T-helper 2 cell (primary cell): ENCODE measurements around the gene MAP2K5.

ENCODE experiments used
- DNase-seq, 5 experiments: peaks; one replicate each; pipeline versions ENCODE4 v3.0.0 to v3.0.0-alpha.2; 2012 to 2022
- total RNA-seq, 2 donors: gene quantifications; one replicate each; lab custom pipeline; 2026; lab: John Stamatoyannopoulos, UW

The MAP2K5 gene
- 9.4 to 11.2 reads per million in 2 donors for total RNA-seq

DNA sequence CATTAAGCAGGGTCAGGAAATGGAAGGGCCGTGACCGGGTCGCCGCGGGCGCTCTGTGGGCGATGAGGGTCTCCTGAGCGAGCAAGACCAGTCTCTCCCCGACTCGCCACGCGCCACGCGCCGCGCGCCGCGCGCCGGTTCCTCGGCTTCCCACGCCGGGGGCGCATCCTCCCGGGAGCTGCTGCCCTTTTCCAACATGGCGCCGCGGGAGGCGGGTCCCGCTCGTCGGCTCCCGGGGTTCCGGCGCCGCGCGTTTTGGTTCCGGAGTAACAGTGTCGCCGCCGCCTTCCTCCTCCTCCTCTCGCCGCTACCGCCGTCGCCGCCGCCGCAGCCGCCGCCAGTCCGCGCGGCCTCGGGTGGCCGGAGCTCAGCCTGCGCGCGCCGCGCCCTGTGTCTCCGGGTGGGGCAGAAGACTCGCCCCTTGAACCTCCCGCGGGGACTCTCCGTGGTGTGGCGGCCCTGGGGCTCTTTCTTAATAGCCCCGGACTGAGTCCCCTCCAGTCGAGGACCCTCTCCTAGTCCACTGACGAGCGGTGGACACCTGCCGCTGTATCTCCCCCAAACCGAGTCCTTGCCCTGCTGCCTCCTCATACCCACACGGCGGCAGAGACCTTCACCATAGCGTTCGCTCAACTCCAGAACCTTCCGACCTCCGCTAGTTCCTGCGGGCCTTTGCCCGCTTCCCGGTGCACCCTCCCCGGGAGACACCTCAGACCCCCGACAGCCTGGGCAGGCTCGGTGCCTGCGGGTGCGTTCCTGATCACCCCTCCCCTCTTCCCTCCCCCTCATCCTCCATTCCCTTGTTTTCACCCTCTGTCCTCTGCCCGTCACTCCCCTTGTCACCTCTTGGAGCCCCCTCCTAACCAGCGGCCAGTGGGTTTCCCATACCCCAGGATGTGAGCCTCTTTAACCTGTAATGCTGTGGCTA, at the start of gene MAP2K5:
TSS of gene MAP2K5 (plus strand) at position 284 of the 928 bp plus-strand sequence. CDS start at position 917, 633 bp downstream.
- DNase-seq, result peak; percentile 67 to 86 (median 74)

DNA sequence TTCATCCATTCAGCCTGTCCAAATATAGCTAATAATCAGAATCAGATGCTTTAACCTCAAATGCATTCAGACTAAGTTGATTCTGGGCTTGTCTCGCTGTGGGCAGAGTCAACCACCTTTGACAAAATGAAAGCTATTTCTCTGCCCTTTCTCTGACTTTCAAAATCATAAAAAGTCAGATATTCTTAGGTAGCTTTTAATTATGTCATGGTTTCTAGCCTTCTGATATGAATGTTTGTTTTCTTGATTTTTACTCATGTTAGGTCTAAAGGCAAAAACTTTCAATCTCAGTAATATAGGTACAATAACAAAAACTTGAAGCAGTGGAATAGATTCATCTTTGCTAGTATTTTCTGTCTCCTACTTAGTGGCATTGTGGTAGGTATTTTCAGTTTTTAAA, 46.9 kb upstream of the MAP2K5 start:
- DNase-seq, result no peak

DNA sequence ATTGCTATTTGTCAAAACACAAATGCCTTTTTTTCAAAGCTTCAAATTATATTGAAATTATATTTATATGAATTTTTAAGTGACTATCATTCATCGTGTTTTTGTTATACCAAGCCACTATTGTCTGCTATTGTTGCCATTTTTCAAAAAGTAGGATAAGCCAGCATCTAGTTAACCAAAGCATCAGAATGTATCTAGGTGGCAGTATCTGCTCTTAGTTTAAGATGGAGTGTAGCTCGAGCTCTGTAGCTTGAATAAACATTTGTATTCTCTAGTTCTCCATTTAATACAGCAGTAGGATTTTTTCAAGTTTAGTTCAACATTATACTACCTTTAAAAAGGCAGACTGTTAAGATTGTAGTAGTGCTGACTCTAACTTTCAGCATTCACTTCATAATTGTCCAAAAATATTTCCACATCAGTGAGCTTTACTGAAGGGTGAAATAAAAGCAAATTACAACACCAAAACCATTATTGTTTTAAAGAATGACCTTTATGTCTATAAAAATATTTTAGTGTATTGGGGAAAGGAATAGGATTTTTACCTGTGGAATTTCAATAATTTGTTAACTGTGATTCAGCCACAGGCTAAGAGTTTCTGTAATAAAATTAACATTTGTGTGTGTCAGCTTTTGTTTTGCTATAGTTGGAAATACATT, 41.2 kb upstream of the MAP2K5 start:
- peak in 1 of 5 experiments; percentile 25 for DNase-seq

GRCh38 chr15:67501836-67502461, 40.6 kb upstream of the MAP2K5 start:
- DNase-seq, result no peak

DNA sequence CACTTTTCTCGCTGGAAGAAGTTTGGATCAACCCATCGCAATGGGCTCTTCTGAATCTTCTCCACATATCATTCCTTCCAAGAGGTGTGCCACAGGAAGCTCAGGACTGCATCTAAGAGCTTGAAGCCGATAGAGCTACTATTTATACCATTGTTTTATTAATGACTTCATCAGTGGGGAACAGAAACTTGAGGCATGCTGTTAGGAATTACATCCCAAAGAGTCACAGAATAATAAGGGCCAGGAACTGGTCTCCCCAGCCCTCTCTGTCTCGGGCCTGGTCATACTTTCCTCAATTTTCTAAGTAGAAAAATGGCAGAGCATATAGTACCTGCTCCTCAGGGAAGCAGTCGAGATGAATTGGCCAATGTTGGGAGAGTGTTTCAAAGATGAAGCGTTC, 38.4 kb upstream of the MAP2K5 start:
- no peak for DNase-seq

DNA sequence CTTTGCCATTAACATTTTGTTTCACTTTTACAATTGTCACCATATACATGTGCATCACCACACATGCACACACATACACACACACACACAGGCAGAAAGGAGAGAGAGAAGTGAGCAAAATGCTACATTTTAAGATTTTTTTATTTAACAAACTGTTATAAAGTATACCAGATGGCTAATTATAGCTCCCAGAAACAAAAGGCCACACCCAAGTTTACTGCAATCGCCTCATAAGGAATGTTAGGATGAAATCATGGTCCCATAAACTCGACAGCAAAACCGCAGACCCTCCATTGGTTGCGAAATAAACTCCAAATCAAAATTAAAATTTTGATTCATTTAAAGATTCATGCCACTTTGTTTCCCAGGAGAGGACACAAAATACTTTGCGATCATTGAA, 37.7 kb upstream of the MAP2K5 start:
- no peak for DNase-seq

DNA sequence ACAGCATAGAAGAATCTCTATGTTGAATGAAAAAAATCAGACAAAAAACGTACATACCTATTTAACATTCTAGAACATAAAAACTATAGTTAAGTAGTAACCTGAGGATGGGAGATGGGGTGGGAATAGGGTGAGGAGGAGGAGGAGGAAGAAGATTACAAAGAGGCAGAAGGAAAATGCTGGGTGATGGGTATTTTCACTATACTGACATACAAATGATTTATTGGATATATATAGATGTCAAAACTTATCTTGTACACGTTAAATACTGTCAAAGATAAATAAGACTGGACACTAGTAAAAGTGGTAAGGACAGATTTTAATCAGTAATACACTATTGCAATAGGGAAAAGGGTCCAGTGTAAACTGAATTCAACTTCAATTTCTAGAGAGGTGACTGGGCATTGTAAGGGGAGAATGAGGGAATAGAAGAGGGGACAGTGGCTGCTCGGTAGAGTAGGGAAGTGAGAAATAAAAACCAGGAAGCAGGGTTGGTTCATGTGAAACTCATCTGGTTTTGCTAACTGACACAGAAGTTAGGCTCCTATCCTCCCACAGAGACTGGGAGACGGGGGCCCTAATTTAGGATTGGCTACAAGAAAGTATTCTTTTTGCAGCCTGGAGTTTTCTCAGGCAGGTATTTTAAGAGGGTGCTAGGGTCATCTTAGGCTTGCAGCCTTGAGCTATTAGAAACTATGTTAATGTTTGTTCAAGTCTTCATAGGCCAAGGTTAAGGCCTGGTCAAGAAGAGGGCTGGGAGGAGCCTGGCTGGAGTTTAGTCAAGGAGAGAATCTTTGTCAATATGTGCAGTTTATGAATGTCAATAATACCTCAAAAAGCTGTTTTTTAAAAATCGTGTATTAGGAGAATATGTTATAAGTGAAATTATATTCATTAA, 36.6 kb upstream of the MAP2K5 start:
- no peak for DNase-seq

- DNase-seq, result no peak
These were observed 35.4 kb upstream of the MAP2K5 start for GRCh38 chr15:67506775-67507747.

DNA sequence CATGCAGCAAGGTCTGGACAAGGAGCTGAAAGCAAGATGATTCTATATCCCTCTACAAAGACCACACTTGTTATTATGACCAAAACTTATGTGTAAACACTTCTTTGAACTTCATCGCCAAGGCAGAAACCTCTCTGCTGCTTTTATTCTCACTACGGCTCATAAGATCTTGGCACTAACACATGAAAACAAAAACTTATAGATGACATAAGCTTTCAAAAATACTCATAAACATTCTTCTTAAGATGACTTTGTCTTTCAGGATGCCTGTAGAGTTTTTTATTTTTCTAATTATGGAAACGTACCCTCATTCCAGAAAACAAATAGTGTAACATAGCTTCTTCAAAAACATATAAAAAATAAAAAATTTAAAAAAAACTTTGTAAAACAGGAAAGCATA, 34.1 kb upstream of the MAP2K5 start:
- no peak for DNase-seq

DNA sequence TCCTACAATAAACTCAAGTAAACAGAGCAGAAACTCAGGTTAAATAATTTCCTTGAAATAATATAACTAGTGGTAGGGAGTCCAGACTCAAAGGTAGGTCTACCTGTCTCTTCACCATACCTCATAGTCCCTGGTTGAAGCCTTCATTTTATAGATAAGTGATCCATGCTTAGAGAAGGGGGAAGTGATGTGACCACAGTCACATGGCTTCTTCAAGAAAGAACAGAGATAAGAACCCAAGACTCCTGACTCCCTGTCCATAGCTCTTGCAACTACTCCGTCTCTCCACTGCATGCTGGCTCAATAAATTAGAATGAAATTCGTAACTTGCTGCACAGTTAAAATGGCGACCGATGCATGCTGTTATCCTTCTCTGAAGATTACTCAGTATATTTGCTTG, 32.6 kb upstream of the MAP2K5 start:
- no peak for DNase-seq

DNA sequence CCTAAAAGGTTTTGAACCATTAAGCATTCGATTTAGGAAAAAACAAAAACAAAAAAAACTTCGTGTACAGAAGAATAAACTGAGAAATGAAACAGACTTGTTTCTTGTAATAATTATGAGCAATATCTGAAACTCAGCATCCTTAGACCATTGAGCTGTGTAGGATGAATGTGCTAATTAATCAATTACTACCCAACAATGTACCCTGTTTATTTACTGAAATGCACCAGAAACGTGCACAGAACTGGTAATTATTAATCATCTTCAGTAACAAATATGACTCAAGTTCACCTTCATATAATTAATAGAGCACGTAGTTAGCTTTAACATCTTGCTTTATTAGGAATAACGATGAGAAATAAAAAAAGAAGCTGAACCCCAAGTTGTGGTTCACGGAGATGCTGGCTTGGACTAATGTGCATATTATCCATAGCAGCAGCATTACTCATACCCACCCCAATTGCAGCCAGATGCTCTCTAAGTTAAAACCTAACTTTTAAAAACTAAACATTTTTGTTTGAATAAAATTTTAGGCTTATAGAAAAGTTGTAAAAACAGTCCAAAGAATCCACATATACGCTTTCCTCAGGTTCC, 31.8 kb upstream of the MAP2K5 start:
- no peak for DNase-seq

GRCh38 chr15:67511606-67512005, 30.9 kb upstream of the MAP2K5 start:
- DNase-seq, result no peak

DNA sequence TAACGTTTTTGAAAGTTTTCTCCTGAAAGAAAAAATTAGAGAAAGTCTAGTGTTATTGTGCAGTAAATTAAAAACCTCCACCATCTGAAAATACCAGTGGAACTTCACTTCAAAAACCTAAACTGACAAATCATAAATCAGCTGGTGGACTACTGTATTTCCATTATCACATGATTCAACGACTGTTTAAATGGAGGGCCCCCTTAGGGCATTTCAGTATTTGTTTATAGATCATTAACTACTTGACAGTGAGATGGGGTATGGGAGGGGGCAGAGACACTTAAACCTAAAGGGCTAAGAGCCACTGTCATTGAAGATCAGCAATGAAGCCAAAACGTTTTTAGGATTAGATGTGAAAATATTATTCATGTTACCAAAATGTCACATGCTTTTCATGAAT, 30.4 kb upstream of the MAP2K5 start:
- no peak for DNase-seq

GRCh38 chr15:67512933-67513714, 29.4 kb upstream of the MAP2K5 start:
- DNase-seq, result no peak

GRCh38 chr15:67515090-67515489, 27.4 kb upstream of the MAP2K5 start:
- DNase-seq, result no peak

DNA sequence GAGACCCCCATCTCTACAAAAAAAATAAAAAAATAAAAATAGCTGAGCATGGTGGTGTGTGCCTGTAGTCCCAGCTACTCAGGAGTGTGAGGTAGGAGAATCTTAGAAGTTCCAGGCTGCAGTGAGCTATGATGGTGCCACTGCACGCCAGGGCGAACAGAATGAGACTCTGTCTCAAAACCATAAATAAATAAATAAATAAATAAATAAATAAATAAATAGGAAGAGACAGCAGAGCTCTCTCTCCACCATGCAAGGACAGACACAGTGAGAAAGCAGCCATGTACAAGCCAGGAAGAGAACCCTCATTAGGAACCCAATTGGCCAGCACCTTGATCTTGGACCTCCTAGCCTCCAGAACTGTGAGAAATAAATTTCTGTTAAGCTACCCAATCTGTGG, 26.9 kb upstream of the MAP2K5 start:
- no peak for DNase-seq

- DNase-seq, result no peak
These were observed 22.0 kb upstream of the MAP2K5 start for GRCh38 chr15:67520321-67521028.

- peak; percentile 67 to 90 (median 78) for DNase-seq
These were observed 21.3 kb upstream of the MAP2K5 start, which contains the start of gene C15orf61 for GRCh38 chr15:67521029-67521782. TSS of gene C15orf61 (plus strand) at chr15:67521131. CDS start at chr15:67521249, 118 bp downstream.
